Measurements from ENCODE around the gene TMEM145. TPM values are rescaled to one million over a fixed set of nuclear protein-coding genes. Genes with fewer than 3 reads are reported as not detected.

TMEM145 gene
- total RNA-seq, 4 donors from 2014 or later = not detected

- TF ChIP-seq POLR2AphosphoS5 (IDR thresholded peaks at IDR 0.05) (peak; percentile 75 to 80 (median 76)), CTCF (IDR thresholded peaks at IDR 0.05) (peak in 1 of 5 experiments; percentile 21), EP300 (IDR thresholded peaks at IDR 0.05; ENCODE audit: low read depth) (no peak), POLR2A (IDR thresholded peaks at IDR 0.05) (peak; percentile 61)
- H3K4me3 ChIP-seq = peak overlapping the region; percentile 46 to 73 (median 53)
- intact Hi-C loops (cut with DNase I; ENCODE audit: low total_unique reads) = no loop called here
- no peaks in the 10 kb centered on the region for H3K9me3 ChIP-seq
- 1 to 7% methylated on average over 10 to 57 of the region's 74 CpGs for WGBS, 2 donors (ENCODE audit: low coverage in 1 of 2)
- peak; percentile 97 for DNase-seq
- H3K27ac ChIP-seq = peak overlapping the region; percentile 91 to 99 (median 92)
- H3K4me1 ChIP-seq = peaks cover 49 to 72% (median 64%) of the 10 kb centered on the region in 4 donors
- no peaks in the 10 kb centered on the region for H3K27me3 ChIP-seq
- in situ Hi-C loops (cut with MboI; ENCODE audit: low pct_ligation_motif_present in 1 of 4, low pct_unique_long_range_greater_than_20kb in 1 of 4, low sequenced_read_pairs in 3 of 4) = no loop called here
- no peaks in the 10 kb centered on the region for H3K36me3 ChIP-seq
Measured at GRCh38 chr19:42283188-42284065, 29.7 kb upstream of the TMEM145 start.

GRCh38 chr19:42284066-42284501 is 29.0 kb upstream of the TMEM145 start:
- Histone ChIP-seq H3K4me1 (peaks cover 43 to 67% (median 58%) of the 10 kb centered on the region in 4 donors), H3K9me3 (no peaks in the 10 kb centered on the region), H3K36me3 (peaks cover 0 to 3% (median 1%) of the 10 kb centered on the region in 4 donors), H3K27ac (peak overlapping the region; percentile 91 to 99 (median 92)), H3K27me3 (no peaks in the 10 kb centered on the region), H3K4me3 (peak overlapping the region in 3 of 4 donors; percentile 49 to 73 (median 53))
- in situ Hi-C loops (cut with MboI; ENCODE audit: low pct_ligation_motif_present in 1 of 4, low pct_unique_long_range_greater_than_20kb in 1 of 4, low sequenced_read_pairs in 3 of 4) (no loop called here), intact Hi-C loops (cut with DNase I; ENCODE audit: low total_unique reads) (no loop called here)
- no peak for TF ChIP-seq POLR2AphosphoS5 (IDR thresholded peaks at IDR 0.05)
- no peak for TF ChIP-seq POLR2A (IDR thresholded peaks at IDR 0.05)
- TF ChIP-seq CTCF (IDR thresholded peaks at IDR 0.05) = no peak
- 0% methylated on average over 24 of the region's 76 CpGs; no CpG with 5 or more reads in 1 of the 2 donors for WGBS, 2 donors (ENCODE audit: low coverage in 1 of 2)
- DNase-seq = peak; percentile 89

- peak overlapping the region; percentile 80 to 91 (median 86) for H3K27ac ChIP-seq
- peaks cover 0 to 8% (median 4%) of the 10 kb centered on the region in 4 donors for H3K36me3 ChIP-seq
- intact Hi-C loops (cut with DNase I; ENCODE audit: low total_unique reads) (no loop called here), in situ Hi-C loops (cut with MboI; ENCODE audit: low pct_ligation_motif_present in 1 of 4, low pct_unique_long_range_greater_than_20kb in 1 of 4, low sequenced_read_pairs in 3 of 4) (no loop called here)
- no peak for DNase-seq
- TF ChIP-seq EP300 (IDR thresholded peaks at IDR 0.05; ENCODE audit: low read depth) (no peak), POLR2AphosphoS5 (IDR thresholded peaks at IDR 0.05) (no peak), CTCF (IDR thresholded peaks at IDR 0.05) (no peak), POLR2A (IDR thresholded peaks at IDR 0.05) (no peak)
- H3K4me1 ChIP-seq = peaks cover 38 to 60% (median 51%) of the 10 kb centered on the region in 4 donors
- H3K9me3 ChIP-seq = no peaks in the 10 kb centered on the region
- no peaks in the 10 kb centered on the region for H3K27me3 ChIP-seq
- peak overlapping the region; percentile 48 to 73 (median 57) for H3K4me3 ChIP-seq
- WGBS, 2 donors (ENCODE audit: low coverage in 1 of 2) = 7 to 27% methylated on average over 2 to 26 of the region's 41 CpGs
Measured at GRCh38 chr19:42284591-42285341, 28.3 kb upstream of the TMEM145 start.

GRCh38 chr19:42285541-42285941 is 27.6 kb upstream of the TMEM145 start:
- Histone ChIP-seq H3K27ac (peak overlapping the region; percentile 80 to 91 (median 86)), H3K4me3 (peak overlapping the region in 1 of 4 donors; percentile 61), H3K9me3 (no peaks in the 10 kb centered on the region), H3K4me1 (peaks cover 38 to 52% (median 50%) of the 10 kb centered on the region in 4 donors), H3K36me3 (peaks cover 0 to 14% (median 4%) of the 10 kb centered on the region in 4 donors), H3K27me3 (no peaks in the 10 kb centered on the region)
- intact Hi-C loops (cut with DNase I; ENCODE audit: low total_unique reads) (no loop called here), in situ Hi-C loops (cut with MboI; ENCODE audit: low pct_ligation_motif_present in 1 of 4, low pct_unique_long_range_greater_than_20kb in 1 of 4, low sequenced_read_pairs in 3 of 4) (no loop called here)
- TF ChIP-seq POLR2A (IDR thresholded peaks at IDR 0.05) (no peak), EP300 (IDR thresholded peaks at IDR 0.05; ENCODE audit: low read depth) (no peak), CTCF (IDR thresholded peaks at IDR 0.05) (no peak), POLR2AphosphoS5 (IDR thresholded peaks at IDR 0.05) (no peak)
- no peak for DNase-seq
- 47% methylated on average over 5 of the region's 5 CpGs; no CpG with 5 or more reads in 1 of the 2 donors for WGBS, 2 donors (ENCODE audit: low coverage in 1 of 2)

All from transverse colon (tissue), 4 donors.